ENCODE results near the gene SLC35D2. TPM values are rescaled to one million over a fixed set of nuclear protein-coding genes. Genes with fewer than 3 reads are reported as not detected.
"Not testable (repeated sequence)": the region's sequence is repeated elsewhere in the genome, so short reads cannot be mapped to it uniquely, and the experiment has no call there.

SLC35D2 gene
- total RNA-seq, 1 experiment from 2014 or later, result 28.2 TPM

DNA sequence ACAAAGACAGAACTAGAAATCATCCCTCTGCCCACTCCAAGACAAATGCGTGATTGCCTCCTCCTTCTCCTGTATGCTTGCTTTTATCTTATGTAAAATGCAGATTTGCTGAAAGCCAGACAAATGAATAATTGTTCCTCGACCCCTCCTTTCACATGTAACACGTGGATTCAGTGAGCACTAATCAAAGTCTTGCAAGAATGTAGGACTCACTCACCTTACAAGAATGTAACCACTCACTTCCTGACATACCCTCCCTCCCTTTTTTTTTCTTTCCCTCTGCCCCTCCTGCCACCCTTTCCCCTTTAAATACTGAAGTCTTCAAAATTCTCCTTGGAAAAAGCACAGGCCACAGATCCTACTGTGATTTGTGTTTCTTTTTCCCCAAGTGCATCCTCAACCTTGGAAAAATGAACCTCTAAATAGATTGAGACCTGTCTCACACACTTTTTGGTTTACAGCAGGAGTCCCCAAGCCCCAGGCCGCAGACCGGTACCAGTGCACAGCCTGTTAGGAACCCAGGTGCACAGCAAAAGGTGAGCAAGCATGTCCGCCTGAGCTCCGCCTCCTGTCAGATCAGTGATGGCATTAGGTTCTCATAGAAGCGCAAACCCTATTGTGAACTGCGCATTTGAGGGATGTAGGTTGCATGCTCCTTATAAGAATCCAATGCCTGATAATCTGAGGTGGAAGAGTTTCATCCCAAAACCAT is 52.1 kb downstream of the SLC35D2 start:
- in situ Hi-C loops (cut with HindIII; ENCODE audit: low pct_unique_long_range_greater_than_20kb, low sequenced_read_pairs), result no loop called here
- DNase-seq (ENCODE audit: low read depth), result no peak

DNA sequence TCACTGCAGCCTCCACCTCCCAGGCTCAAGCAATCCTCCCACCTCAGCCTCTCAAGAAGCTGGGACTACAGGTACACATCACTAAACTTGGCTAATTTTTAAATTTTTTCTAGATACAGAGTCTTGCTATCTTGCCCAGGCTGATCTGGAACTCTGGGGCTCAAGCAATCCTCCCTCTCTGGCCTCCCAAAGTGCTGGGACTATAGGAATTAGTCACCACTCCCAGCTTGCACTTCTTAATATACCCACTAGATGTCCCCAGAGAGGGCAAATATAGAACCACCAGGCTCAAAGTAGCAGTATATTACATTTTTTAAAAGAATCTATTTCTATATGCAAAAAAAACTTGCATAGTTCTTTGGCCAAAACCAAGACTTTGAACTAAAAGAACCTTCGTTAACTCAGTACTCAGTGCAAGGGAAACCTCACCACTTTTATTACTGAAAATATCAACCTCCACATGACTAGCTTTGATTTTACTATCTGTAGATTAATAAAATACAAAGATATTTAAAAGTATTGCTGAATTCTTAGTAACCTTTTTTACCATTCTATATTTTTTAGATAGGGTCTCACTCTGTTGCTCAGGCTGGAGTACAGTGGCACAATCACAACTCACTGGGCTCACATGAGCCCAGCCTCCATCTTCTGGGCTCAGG is 55.7 kb downstream of the SLC35D2 start:
- in situ Hi-C loops (cut with HindIII; ENCODE audit: low pct_unique_long_range_greater_than_20kb, low sequenced_read_pairs), result no loop called here
- DNase-seq (ENCODE audit: low read depth), result peak; percentile 35

DNA sequence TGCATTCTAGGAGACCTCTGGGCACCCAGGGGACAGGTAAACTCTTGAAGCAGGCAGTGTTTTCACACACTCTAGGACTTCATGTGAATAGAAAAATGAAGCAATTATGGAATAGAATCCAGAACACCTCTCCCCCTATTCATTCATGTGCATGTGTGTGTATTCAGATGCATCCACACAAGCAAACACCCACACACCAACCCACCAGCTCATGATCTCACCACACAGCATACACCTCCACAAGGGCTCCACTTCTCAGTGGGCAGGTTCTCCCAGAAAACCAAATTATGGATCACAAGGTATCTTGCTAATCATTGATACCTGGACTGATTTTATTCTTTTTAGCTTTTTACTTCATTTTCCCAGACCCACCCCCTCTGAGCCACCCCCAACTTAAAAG is 60.3 kb downstream of the SLC35D2 start:
- in situ Hi-C loops (cut with HindIII; ENCODE audit: low pct_unique_long_range_greater_than_20kb, low sequenced_read_pairs), result no loop called here
- DNase-seq (ENCODE audit: low read depth), result no peak

DNA sequence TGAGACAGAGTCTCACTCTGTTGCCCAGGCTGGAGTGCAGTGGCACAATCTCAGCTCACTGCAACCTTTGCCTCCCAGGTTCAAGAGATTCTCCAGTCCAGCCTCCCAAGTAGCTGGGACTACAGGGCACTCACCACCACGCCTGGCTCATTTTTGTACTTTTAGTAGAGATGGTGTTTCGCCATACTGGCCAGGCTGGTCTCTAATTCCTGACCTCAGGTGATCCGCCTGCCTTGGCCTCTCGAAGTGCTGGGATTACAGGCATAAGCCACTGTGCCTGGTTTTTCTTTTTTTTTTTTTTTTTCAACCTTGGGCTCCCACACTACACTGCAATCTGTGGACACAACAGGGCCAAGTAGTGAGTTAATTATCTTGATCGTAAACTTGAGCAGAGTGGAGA is 60.8 kb downstream of the SLC35D2 start:
- DNase-seq (ENCODE audit: low read depth); in situ Hi-C loops (cut with HindIII; ENCODE audit: low pct_unique_long_range_greater_than_20kb, low sequenced_read_pairs): not testable (repeated sequence)

DNA sequence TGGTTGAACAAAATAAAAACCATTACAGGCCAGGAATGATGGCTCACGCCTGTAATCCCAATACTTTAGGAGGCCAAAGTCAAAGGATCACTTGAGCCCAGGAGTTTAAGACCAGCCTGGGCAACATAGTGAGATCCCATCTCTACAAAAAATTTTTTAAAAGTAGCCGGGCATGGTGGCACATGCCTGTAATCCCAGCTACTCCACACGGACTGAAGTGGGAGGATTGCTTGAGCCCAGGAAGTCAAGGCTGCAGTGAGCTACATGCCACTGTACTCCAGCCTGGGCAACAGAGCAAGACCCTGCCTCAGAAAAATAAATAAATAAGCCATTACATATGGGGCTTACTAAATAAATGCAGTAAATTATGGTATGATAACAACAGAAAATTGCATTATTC is 61.3 kb downstream of the SLC35D2 start:
- in situ Hi-C loops (cut with HindIII; ENCODE audit: low pct_unique_long_range_greater_than_20kb, low sequenced_read_pairs); DNase-seq (ENCODE audit: low read depth): not testable (repeated sequence)

DNA sequence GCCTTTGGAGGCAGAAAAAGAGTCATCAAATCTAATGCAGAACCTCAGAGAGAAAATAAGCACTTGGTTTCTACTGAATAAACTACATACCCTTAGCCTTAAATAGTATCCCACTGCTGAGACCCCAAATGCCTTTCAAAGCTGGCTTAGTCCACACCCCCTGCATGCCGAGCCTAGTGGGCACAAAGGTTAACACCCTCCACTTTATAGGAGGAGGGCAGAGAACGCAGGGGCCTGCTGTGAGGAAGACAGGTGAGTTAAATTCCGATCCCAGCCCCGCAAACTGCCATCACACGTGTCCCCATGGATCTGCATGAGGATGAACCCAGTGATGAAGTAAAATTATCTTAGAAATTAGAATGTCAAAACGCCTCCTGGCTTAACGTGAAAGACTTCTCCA is 62.0 kb downstream of the SLC35D2 start:
- in situ Hi-C loops (cut with HindIII; ENCODE audit: low pct_unique_long_range_greater_than_20kb, low sequenced_read_pairs), result no loop called here
- DNase-seq (ENCODE audit: low read depth), result no peak

DNA sequence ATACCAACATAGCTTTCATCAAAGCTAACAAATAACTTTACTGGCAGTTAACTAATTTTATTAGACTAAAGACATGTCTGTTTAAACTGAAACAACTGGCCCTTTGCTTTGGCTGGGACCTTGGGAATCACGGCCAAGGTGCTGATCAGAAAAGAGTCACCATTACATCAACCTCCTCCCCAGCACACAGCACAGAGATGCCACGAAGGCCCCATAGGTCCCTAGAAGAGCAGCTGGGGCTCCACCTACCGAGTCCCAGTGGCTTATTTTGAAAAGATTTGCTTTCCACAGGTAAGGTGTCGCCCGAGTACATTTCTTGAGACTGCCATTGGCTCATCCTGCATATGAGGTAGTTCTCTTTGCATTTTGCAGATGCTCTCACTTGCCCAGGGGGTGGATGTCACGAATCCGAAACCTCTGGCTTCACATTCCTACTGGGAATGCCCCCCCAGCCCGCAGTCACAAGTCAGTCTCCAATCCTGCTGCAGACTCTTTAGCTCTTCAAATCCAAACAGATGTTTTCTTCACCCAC is 62.7 kb downstream of the SLC35D2 start:
- in situ Hi-C loops (cut with HindIII; ENCODE audit: low pct_unique_long_range_greater_than_20kb, low sequenced_read_pairs), result no loop called here

DNA sequence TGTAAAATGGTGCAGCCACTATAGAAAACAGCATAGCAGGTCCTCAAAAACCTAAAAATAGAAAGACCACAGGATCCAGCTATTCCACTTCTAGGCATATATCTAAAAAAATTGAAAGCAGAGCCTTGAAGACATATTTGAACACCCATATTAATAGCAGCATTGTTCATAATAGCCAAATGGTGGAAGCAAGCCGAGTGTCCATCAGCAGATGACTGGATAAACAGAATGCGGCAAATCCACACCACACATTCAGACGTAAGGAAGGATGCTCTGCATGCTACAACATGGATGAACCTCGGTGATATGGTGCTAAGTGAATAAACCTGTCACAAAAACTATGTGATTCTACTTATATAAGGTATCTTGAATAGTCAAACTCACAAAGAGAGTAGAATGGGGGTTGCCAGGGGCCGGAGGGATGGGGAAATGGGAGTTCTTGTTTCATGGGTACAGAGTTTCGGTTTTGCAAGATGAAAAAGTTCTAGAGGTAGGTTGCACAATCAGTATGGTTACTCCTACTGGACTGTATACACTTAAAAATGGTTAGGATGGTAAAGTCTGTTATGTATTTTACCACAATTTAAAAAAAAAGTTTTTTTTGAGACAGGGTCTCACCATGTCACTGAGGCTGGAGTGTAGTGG is 64.5 kb downstream of the SLC35D2 start:
- no peak for DNase-seq (ENCODE audit: low read depth)
- in situ Hi-C loops (cut with HindIII; ENCODE audit: low pct_unique_long_range_greater_than_20kb, low sequenced_read_pairs), result no loop called here

More for the DNA sequence above, 62.7 kb downstream of the SLC35D2 start:
- no peak for DNase-seq (ENCODE audit: low read depth)

DNA sequence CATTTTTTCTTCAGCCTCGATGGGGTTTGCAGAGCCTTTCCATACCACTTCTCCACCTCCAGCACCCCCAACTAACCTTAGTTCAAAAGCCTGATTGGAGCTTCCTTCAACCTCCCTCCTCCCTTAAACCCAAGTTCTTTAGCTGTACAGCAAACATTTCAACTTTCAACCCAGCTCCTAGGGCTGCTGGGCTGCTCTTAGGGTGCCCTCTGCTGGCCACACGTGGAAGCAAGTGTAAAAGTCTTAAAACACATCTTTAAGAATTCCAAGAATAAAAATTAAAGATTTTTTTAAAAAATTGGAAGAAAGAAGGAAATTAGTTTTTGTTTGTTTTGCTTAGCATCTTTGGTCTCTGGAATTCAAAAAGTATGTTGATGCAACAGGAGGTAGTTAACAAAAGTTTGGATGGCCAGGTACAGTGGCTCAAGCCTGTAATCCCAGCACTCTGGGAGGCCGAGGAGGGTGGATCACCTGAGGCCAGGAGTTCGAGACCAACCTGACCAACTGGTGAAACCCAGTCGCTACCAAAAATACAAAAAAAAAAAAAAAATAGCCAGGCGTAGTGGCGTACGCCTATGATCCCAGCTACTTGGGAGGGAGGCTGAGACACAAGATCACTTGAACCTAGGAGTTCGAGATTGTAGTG is 66.1 kb downstream of the SLC35D2 start:
- DNase-seq (ENCODE audit: low read depth), result peak; percentile 18
- in situ Hi-C loops (cut with HindIII; ENCODE audit: low pct_unique_long_range_greater_than_20kb, low sequenced_read_pairs), result no loop called here

DNA sequence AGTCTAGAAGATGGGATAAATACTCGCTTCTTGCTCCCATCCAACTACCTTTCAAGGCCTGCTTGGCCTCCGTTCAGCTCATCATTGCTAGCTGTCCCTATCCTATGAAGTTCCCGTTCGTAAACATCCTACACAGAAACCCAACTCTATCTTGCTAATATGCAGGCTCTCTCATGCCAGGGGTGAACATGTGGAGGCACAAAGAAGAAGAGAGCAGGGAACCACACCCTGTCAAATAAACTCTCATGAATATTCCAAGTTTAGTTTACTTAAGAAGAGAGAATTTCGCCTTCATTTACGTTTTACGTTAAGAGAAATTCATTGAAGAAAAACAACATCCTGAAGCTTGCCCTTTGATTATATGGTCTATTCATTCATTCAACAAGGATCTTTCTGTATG is 73.7 kb downstream of the SLC35D2 start:
- no peak for DNase-seq (ENCODE audit: low read depth)
- in situ Hi-C loops (cut with HindIII; ENCODE audit: low pct_unique_long_range_greater_than_20kb, low sequenced_read_pairs), result no loop called here

DNA sequence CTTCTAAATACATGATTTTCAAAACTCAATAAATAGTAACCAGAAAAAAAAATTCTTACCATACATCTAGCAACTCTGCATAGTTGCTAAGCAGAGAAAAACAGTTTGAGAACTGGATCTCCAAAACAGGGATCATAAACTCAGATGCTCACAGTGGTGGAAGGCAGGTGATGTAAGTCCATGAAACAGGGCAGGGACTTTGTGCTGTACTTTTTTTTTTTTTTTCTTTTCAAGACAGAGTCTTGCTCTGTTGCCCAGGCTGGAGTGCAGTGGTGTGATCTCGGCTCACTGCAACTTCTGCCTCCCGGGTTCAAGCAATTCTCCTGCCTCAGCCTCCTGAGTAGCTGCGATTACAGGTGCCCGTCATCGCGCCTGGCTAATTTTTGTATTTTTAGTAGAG is 76.6 kb downstream of the SLC35D2 start:
- in situ Hi-C loops (cut with HindIII; ENCODE audit: low pct_unique_long_range_greater_than_20kb, low sequenced_read_pairs); DNase-seq (ENCODE audit: low read depth): not testable (repeated sequence)

DNA sequence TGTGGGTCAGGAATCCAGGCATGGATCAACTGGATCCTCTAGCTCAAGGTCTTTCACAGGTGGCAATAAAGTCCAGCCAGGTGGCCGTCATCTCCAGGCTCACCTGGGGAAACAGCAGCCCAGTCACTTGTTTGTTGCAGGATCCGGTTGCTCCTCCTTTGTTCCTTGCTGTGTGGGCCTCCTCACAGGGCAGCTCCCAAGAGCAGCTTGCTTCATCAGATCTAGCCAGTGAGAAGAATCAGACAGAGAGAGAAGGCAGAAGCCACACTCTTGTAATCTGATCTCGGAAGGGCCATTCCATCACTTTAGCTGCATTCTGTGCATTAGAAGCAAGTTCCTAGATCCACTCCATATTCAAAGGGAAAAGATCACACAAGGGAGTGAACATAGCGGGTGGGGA is 78.3 kb downstream of the SLC35D2 start:
- no peak for DNase-seq (ENCODE audit: low read depth)
- in situ Hi-C loops (cut with HindIII; ENCODE audit: low pct_unique_long_range_greater_than_20kb, low sequenced_read_pairs), result no loop called here

DNA sequence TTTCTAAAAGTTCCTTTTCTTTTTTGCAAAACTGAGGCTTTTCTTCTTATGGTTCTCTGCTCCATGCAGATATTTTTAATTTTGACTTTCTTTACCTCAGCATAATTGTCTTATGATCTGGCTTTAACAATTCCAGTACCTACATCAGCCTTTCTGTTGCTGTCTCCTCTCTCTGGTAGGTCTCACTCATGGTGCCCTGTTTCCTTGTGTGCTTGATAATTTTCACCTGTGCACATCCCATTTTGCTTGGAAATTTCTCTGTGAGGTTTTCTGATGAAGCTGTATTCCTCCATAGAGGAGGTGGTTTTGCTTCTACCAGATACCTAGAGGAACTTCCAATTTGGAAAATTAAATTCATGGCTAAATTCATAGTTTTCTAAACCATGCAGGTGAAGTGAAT is 79.3 kb downstream of the SLC35D2 start:
- in situ Hi-C loops (cut with HindIII; ENCODE audit: low pct_unique_long_range_greater_than_20kb, low sequenced_read_pairs), result no loop called here
- no peak for DNase-seq (ENCODE audit: low read depth)

DNA sequence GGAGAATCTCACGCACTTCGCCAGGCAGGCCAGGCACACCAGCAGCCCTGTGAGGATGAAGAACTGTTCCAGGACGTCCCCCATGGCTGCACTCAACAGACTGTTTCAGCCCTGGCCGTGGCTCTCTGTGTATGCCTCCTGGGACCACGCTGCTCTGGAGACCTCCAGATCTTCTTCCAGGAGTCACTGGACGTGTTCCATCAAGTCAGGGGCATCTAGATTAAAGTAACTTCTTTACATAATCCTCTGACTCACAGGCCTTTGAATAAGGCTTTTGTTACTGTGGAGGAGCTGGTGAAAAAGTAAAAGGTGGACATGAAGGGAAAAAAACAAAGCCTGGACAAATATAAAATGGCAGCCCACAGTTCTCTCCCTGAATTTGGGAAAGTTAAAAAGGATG is 81.5 kb downstream of the SLC35D2 start, which contains the start of gene HSD17B3:
Gene HSD17B3 (minus strand): TSS at position 156 of the 400 bp plus-strand sequence. CDS start 72 bp downstream, at position 84.
- in situ Hi-C loops (cut with HindIII; ENCODE audit: low pct_unique_long_range_greater_than_20kb, low sequenced_read_pairs), result no loop called here
- no peak for DNase-seq (ENCODE audit: low read depth)

DNA sequence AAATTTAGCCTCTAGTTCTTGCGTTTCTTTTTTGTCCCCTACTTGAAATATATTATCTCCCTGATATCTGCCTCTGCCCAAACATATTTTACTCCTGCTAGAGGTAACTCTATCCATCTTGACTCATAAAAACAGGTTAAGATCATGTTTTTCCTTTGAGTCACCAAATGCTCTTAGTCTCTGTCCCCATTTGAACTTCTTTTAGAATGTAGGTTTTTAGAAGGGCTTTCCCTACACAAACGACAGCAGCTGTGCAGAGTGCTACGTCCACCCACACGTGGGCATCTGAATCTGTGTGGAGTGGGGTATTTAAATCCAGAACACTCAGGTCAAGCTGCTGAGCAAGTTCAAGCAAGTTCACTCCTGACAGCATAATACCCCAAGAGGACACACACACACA is 83.7 kb downstream of the SLC35D2 start:
- in situ Hi-C loops (cut with HindIII; ENCODE audit: low pct_unique_long_range_greater_than_20kb, low sequenced_read_pairs), result no loop called here
- DNase-seq (ENCODE audit: low read depth), result peak; percentile 1

DNA sequence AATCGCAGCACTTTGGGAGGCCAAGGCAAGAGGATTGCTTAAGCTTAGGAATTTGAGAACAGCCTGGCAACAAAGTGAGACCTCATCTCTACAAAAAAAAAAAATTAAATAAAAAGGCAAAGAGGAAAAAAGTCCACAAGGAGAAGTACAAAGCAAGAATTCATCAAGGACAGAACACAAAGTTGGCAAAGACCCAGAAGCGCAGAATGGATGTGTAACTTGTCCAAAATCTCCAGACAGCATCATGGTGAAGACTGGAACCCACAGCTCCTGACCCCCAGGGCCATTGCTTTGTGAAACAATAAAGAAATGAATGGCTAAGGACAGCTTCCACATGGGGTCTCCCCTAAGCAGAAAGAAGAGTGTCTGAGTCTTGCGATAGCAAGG is 89.4 kb downstream of the SLC35D2 start:
- no peak for DNase-seq (ENCODE audit: low read depth)
- in situ Hi-C loops (cut with HindIII; ENCODE audit: low pct_unique_long_range_greater_than_20kb, low sequenced_read_pairs), result no loop called here

DNA sequence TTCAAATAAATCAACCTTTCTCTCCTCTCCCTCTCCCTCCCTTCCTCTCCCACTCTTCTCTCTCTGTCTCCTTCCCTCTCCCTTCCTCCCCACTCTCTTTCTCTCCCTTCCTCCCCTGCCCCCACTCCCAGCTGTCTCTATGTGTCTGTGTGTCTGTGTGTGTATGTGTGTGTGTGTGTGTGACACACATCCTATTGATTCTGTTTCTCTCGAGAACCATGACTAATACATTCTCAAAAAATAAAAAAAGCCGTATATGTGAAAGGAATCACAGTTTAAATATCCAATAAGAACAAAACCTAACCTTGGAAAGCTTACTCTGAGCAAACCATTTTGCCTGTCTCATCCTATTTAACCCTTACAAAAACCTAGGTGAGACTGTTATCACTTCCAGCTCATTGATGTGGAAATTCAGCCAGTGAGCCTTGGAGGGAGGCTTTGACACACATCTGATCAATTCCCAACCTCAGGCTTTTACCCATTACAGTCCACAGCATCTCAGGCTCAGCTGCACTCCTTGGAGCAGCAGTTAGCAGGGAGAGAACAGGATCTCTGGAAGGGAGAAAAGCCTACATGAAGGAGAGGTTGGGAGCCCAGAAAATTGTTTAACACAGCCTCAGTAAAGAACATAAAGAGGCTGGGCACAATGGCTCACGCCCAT is 89.9 kb downstream of the SLC35D2 start:
- no peak for DNase-seq (ENCODE audit: low read depth)
- in situ Hi-C loops (cut with HindIII; ENCODE audit: low pct_unique_long_range_greater_than_20kb, low sequenced_read_pairs), result no loop called here

DNA sequence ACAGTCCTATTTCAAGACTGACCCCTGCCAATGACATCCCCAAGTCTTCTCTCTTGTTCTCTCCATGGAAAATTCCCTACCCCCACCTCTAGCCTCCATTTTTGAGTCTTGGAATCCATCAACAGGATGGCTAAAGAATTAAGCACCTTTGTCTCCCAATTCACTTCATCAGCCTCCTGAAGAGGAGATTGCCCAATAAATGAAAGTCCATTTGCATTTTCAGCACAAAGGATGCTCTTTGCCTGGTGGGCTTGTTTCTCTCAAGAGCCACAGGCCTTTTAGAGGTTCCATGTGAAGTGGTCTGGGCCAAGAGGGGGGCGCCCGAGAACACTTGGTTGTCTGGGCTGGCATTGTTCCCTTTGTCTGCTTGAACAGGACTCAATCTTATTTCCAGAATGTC is 94.1 kb downstream of the SLC35D2 start:
- in situ Hi-C loops (cut with HindIII; ENCODE audit: low pct_unique_long_range_greater_than_20kb, low sequenced_read_pairs), result no loop called here
- no peak for DNase-seq (ENCODE audit: low read depth)

Data from Caki2 (cell line).